H1 (cell line): Measurements from ENCODE around the gene TNS1.

Experiments
- CBX8 ChIP-seq: fragments of 300-800, 300-1000 bp; sonication (generic); IDR thresholded peaks from 2 replicates; pipeline ENCODE4 v1.7.1; 2016; ENCODE audit warnings: low read depth, low read length, borderline replicate concordance
- CEBPB ChIP-seq: IDR thresholded peaks from 2 replicates; pipeline ENCODE4 v1.6.1; 2012; ENCODE audit warnings: low read depth, low read length
- JUN ChIP-seq: IDR thresholded peaks from 2 replicates; pipeline ENCODE4 v1.6.1; 2011; ENCODE audit warnings: low read depth, mild to moderate bottlenecking, improper control_type of control experiment, low read length
- RAD21 ChIP-seq, 2 experiments: IDR thresholded peaks in 1 of 2; conservative IDR thresholded peaks in 1 of 2; 2 replicates each; pipeline ENCODE4 v1.6.1; 2011; ENCODE audit warnings: low read depth in 2 of 2, low read length in 2 of 2, improper control_type of control experiment in 1 of 2, inconsistent platforms in 1 of 2, mild to moderate bottlenecking in 1 of 2, moderate library complexity in 1 of 2
- RBBP5 ChIP-seq: IDR thresholded peaks from 2 replicates; pipeline ENCODE4 v1.7.1; 2012; ENCODE audit warnings: low read depth, mild to moderate bottlenecking, inconsistent platforms, low read length, moderate library complexity, borderline replicate concordance
- SP4 ChIP-seq: IDR thresholded peaks from 2 replicates; pipeline ENCODE4 v1.6.1; 2012; ENCODE audit warnings: low read length, inconsistent platforms
- TF ChIP-seq, protein P1 (sequence below), 3 experiments: IDR thresholded peaks; 1 replicate in 2 of 3; 2 replicates in 1 of 3; pipeline versions ENCODE4 v1.5.1 to v1.6.1; 2011; ENCODE audit warnings: low read length in 3 of 3, mild to moderate bottlenecking in 3 of 3, inconsistent platforms in 2 of 3, low read depth in 1 of 3, moderate library complexity in 1 of 3; ENCODE audit not compliant: insufficient read depth in 1 of 3; ENCODE audit errors: control extremely low read depth in 1 of 3

GRCh38 chr2:217904614-217904965 lies 98.2 kb downstream of the TNS1 start:
- TF ChIP-seq CBX8 = no peak
- no peak for TF ChIP-seq CEBPB
- no peak for TF ChIP-seq SP4
- no peak for TF ChIP-seq JUN
- TF ChIP-seq RAD21 (IDR thresholded peaks at IDR 0.05 in 1 of 2, conservative IDR thresholded peaks at IDR 0.05 in 1 of 2; ENCODE audit: low read depth in 2 of 2, low read length in 2 of 2) = no peak
- no peak for TF ChIP-seq RBBP5
- TF ChIP-seq, protein P1, sequence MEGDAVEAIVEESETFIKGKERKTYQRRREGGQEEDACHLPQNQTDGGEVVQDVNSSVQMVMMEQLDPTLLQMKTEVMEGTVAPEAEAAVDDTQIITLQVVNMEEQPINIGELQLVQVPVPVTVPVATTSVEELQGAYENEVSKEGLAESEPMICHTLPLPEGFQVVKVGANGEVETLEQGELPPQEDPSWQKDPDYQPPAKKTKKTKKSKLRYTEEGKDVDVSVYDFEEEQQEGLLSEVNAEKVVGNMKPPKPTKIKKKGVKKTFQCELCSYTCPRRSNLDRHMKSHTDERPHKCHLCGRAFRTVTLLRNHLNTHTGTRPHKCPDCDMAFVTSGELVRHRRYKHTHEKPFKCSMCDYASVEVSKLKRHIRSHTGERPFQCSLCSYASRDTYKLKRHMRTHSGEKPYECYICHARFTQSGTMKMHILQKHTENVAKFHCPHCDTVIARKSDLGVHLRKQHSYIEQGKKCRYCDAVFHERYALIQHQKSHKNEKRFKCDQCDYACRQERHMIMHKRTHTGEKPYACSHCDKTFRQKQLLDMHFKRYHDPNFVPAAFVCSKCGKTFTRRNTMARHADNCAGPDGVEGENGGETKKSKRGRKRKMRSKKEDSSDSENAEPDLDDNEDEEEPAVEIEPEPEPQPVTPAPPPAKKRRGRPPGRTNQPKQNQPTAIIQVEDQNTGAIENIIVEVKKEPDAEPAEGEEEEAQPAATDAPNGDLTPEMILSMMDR (IDR thresholded peaks at IDR 0.05; ENCODE audit: control extremely low read depth in 1 of 3, insufficient read depth in 1 of 3, low read depth in 1 of 3, low read length in 3 of 3) = no peak
